ENCODE measurements around the gene UAP1.

DNA sequence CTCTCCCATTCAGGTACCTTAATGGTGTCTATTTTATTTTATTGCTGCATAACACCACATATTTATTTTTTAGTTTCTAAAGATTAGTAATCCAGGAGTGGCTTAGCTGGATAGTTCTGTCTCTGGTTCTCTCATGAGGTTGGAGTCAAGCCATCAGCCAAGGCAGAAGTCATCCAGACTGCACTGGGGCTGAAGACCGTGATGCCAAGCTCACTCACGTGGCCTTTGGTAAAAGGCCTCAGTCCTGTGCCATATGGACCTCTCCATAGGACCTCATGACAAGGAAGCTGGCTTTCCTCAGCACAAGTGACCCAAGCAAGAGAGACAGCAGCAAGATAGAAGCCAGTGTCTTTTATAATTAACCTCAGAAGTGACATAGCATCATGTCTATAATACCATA lies 47.8 kb downstream of the UAP1 start:
- TF ChIP-seq CTCF (IDR thresholded peaks at IDR 0.05; ENCODE audit: insufficient read depth, low read length, poor library complexity, severe bottlenecking) (no peak), EZH2phosphoT487 (conservative IDR thresholded peaks at IDR 0.05; ENCODE audit: low read length) (no peak)

Measured in SU-DHL-6 (cell line).